Endothelial cell of hepatic sinusoid (primary cell): ENCODE results near the gene PPP3CA.
"Not testable (repeated sequence)": the region's sequence is repeated elsewhere in the genome, so short reads cannot be mapped to it uniquely, and the experiment has no call there.

Experiments
- in situ Hi-C: cut with HindIII; loops from 2 replicates; pipeline ENCODE4 v1.10.0; 2017; ENCODE audit warnings: low sequenced_read_pairs

PPP3CA gene

GRCh38 chr4:101259876-101260275 is 87.5 kb downstream of the PPP3CA start:
- in situ Hi-C loops = no loop called here

DNA sequence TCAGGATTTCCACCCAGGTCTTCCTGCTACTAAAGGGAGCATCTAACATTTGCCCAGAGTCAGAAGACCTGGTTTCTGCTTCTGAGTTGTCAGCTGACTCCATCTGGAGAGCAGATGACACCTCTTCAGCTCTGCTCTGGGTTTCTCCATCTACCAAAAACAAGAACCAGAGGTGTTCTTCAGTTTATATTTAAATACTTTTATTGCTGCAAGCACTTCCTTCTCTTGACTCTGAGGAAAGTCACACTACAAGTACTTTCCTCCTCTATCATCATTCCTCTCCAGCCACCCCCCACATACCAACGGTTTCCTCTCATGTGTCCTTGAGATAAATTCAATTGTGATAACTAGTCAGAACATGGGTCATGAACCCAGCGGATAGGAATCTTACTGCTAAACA is 88.4 kb downstream of the PPP3CA start:
- in situ Hi-C loops = no loop called here

DNA sequence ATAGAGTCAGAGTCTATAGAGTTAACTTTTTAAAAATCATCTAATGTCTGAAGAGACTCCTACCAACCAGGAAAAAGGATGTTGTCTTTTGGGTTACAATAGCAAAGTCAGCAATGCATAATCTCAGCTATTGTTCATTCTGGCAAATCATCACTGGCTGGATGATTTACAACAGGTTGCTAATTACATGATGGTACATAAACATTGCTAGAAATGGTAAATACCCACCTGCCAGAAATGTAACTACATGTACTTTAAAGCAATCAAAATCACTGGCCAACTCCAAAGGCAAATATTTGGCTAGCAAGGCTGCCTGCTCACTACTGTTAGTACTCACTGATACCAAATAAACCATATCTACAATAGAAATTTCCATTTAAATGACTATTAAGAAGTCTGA is 91.1 kb downstream of the PPP3CA start:
- in situ Hi-C loops = no loop called here

DNA sequence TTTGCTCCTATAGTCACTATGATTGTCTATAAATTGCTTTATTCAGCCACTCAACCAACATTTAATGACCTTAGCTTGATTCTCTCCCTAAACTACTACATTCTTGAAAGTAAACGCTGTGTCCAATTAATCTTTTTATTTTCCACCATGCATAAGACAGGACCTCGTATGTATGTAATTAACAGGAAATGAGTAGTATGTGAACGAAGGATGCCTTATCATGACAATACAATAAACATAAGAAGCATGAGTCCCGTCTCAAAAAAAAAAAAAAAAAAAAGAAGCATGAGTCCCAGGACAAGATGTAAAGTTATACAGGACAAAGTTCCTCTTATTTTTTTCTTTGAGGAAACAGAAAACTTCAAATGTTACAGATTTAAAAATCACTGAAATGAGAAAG is 92.5 kb downstream of the PPP3CA start:
- in situ Hi-C loops = no loop called here

DNA sequence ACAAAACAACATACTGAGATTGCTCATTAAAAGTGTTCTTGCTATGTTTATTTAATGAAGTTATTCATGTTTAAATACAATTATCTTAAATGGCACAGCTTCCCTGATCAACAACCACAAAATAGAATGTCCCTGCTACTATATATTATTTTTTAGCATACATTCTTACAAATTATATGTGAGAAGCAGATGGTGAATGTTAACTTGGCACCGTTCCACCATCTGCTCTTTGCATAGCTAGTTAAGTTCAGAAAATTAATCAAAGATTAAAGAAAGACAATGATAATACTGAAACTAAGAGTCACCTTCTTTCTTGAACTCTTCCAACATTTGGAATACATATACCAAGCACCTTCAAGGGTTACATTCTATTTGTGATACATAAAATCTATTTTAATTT is 94.2 kb downstream of the PPP3CA start:
- in situ Hi-C loops = no loop called here

- in situ Hi-C loops = no loop called here
Observed at GRCh38 chr4:101252721-101253120, 94.6 kb downstream of the PPP3CA start.

DNA sequence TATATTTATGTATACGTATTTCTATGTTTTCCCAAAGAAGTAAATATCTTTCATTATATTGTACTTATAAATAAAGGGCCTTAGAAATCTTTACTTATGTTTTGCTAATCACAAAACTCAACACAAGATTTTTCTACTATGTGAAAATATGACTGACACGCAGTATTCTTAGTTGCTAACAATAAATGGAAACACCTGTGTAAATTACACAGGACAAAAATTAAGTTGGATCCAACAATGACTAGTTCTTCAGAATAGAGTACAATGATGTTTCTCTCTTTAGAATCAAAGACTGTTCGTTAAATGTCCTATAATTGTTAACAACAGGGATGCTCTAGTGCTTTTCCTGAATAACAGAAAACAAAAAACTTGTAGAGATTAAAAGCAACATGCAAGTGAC is 96.1 kb downstream of the PPP3CA start:
- in situ Hi-C loops = no loop called here

GRCh38 chr4:101244349-101244748 is 103.0 kb downstream of the PPP3CA start:
- in situ Hi-C loops = no loop called here

- in situ Hi-C loops = no loop called here
Observed at GRCh38 chr4:101242441-101242840, 104.9 kb downstream of the PPP3CA start.

DNA sequence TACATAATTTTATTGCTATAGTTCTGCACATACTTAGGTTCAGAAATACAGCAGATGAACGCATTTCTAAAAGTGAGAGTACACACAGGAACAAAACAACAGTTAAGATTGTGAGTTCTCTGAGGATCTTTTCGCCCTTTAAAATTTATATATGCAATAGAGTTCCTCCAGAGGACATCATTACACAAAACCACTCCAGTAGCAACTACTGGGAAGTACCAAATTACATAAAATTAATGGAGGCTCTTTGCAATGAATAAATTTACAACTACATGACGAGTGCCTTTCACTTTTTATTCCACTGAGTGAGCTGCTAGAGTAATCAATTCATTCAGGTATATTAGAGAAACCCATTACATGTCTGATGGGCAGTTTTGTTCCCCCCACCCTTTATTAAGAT is 107.2 kb downstream of the PPP3CA start:
- in situ Hi-C loops = no loop called here

- in situ Hi-C loops = no loop called here
Observed at GRCh38 chr4:101239665-101240064, 107.7 kb downstream of the PPP3CA start.

DNA sequence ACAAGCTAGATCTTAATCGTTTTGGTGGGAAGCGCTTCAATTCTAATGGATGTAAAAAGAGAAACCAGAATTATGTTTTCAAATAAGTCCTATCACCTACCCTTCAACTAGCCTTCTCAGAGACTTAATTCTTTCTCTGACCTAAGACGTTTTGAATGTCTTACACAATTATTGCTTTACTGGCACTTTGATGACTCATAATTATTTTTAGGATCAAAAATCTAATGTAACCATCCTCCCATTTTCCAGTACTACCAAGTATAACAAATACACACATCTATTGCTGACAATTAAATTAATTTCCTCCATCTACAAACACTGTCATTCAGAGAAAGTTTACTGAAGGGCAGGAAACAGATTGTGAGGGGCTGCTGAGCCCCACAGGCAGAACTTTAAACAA is 108.6 kb downstream of the PPP3CA start:
- in situ Hi-C loops = no loop called here

GRCh38 chr4:101237773-101238172 is 109.6 kb downstream of the PPP3CA start:
- in situ Hi-C loops = no loop called here

DNA sequence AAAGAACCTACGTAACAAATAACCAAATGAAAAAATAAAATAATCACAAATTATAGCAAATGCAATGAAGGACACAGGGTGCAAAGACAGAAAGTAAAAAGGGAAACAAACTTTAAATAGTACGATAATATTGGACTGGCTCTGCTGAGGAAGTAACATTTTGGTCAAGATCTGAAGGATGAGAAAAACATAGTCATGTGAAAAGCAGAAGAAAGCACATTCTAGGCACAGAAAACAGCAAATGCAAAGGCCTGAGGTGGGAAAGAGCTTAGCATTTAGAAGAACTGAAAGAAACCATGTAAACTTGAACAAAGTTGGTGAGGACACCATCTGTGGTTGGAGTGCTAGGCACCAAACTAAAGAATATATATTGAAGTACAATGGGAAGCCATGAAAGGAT is 111.2 kb downstream of the PPP3CA start:
- in situ Hi-C loops = no loop called here

DNA sequence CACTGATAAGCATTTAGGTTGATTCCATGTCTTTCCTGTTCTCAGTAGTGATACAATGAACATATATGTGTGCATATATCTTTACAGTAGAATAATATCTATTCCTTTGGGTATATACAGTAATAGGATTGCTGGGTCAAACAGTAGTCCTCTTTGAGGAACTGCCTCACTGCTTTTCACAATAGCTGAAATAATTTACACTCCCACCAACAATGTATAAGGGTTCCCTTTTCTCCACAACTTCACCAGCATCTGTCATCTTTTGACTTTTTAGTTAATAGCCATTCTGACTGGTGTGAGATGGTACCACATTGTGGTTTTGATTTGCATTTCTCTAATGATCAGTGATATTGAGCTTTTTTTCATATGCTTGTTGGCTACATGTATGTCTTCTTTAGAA is 113.2 kb downstream of the PPP3CA start:
- in situ Hi-C loops = not testable (repeated sequence)

DNA sequence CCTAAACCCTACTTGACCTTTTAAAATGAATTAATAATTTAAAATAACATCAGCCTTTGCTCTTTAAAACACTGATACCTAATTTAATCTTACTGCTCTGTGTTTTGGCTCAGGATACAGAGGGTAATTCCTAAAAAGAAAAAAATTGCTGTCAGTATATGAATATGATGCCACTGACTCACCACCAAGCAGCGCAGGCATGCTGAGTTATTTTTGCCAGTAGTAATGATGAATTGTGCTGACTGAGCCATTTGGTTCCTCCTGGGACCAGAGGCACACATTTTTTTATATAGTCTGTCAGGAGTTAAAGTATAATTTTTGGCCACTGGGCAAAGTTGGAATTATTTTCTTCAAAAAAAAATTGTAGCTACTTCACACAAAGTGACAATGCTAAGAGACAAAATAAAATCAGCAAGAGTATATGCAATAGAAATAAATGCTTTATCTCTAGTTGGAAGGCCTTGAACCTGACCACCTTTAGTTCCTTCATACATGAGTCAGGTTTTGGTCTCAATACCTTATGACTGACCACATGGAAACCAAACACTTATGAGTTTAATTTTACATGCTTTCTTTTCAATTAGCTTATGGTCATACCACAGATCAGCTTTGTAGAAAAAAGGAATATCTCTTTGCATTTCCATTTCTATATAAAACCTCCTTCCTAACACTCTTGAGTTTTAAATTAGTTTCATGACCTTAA is 115.1 kb downstream of the PPP3CA start:
- in situ Hi-C loops = no loop called here

- in situ Hi-C loops = no loop called here
Observed at GRCh38 chr4:101230801-101231426, 116.4 kb downstream of the PPP3CA start.

- in situ Hi-C loops = no loop called here
Observed at GRCh38 chr4:101229116-101229515, 118.2 kb downstream of the PPP3CA start.

- in situ Hi-C loops = no loop called here
Observed at GRCh38 chr4:101227715-101228114, 119.6 kb downstream of the PPP3CA start.

DNA sequence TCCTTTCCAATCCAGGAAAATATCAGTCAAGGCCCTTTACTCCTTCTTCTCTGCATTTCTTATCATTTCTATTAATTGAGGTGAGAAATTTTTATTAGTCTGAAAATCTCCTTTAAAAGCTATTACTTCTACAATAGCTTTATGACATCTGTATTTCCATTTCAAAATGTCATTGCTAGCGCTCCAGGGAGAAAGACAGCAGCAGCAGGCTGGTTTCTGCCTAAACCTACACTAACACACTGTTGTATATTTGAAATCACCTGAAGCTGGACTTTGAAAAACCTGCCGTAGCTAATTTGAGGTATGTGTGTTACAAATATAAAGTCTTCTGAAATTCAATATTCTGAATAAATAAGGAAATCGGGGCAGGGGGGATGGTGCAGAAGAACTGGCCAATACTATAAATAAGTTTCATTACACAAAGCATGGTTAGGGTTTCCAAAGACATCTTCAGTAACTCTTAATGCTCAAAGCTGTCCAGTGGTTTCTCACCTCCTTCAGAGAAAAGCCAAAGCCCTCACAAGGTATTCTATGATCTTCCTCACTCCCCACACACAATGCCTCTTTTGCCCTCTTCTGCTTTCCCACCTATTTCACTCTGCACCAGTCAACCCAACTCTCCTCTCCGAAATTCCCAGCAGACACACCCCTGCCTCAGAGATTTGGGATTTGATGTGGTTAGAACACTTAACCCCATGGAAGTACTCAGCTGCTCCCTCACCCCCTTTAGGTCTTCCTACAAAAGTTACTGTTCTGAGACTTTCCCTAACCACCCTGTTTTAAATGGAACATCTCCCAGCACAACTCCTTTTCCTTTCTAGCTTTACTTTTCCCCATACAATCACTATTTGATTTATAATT is 122.7 kb downstream of the PPP3CA start:
- in situ Hi-C loops = loop anchor here (5.0 kb wide), 1 partner anchor 48 kb away; no protein-coding TSS in a partner anchor

DNA sequence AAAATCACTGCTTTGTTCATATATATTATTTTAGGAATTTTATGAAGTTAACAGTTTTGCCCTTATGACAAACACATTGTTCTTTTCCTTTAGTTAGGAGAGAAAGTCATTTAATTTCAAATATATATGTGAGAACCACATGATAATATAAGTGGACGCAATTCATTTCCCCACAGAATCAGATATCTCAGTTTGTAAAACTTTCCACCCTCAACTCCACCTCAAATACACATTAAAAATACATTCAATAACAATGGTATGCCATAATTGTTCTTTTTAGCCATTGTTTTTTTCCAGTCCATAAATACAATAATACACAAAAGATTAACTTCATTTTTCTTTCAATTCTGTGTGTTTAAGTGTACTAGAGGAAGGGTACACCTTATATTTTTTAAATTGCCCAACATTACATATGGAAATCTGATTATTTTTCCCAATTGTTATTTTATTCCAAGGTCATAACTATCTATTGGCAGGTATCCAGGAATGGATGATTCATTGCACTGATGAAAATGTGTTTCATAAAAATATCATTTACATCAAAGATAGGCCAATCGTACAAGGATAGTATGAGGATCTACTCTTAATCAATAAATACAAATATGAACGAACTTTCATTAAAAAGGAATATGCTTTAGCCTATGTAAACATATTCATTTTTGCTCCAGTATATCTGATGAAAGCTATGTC is 125.0 kb downstream of the PPP3CA start:
- in situ Hi-C loops = loop anchor here (5.0 kb wide), 1 partner anchor 50 kb away; no protein-coding TSS in a partner anchor
